GM23248 (cell line): ENCODE results near the gene GSPT2. TPM values are rescaled to one million over a fixed set of nuclear protein-coding genes. Genes with fewer than 3 reads are reported as not detected.
"Not testable (repeated sequence)": the region's sequence is repeated elsewhere in the genome, so short reads cannot be mapped to it uniquely, and the experiment has no call there.

Source experiments
- DNase-seq: peaks from one replicate; pipeline ENCODE4 v3.0.0-alpha.2; 2015
- H2AFZ ChIP-seq: fragments of 200-600 bp; sonication (generic); 2 replicates; pipeline ENCODE4 v1.6.1; 2016; ENCODE audit warnings: antibody characterized with exemption
- H3F3A ChIP-seq: fragments of 200-600 bp; sonication (generic); 2 replicates; pipeline ENCODE4 v1.6.1; 2016; ENCODE audit warnings: mild to moderate bottlenecking, antibody characterized with exemption, mixed run types; ENCODE audit not compliant: insufficient read depth
- H3K27ac ChIP-seq: fragments of 200-600 bp; sonication (generic); 2 replicates; pipeline ENCODE4 v1.5.1; 2016; ENCODE audit warnings: mild to moderate bottlenecking
- H3K27me3 ChIP-seq: fragments of 200-600 bp; sonication (generic); replicated peaks from 2 replicates; pipeline ENCODE4 v1.6.1; 2016; ENCODE audit warnings: mild to moderate bottlenecking; ENCODE audit not compliant: insufficient read depth
- H3K36me3 ChIP-seq: fragments of 200-600 bp; sonication (generic); 2 replicates; pipeline ENCODE4 v1.6.1; 2016; ENCODE audit warnings: low read depth, mild to moderate bottlenecking
- H3K4me1 ChIP-seq: fragments of 200-600 bp; sonication (generic); 2 replicates; pipeline ENCODE4 v1.6.1; 2016; ENCODE audit warnings: mild to moderate bottlenecking; ENCODE audit not compliant: insufficient read depth
- H3K4me2 ChIP-seq: fragments of 200-600 bp; sonication (generic); one replicate; pipeline ENCODE4 v1.6.1; 2016; ENCODE audit warnings: mild to moderate bottlenecking; ENCODE audit not compliant: unreplicated experiment
- H3K4me3 ChIP-seq: fragments of 200-600 bp; sonication (generic); 2 replicates; pipeline ENCODE4 v1.5.1; 2016; ENCODE audit warnings: mild to moderate bottlenecking
- H3K79me2 ChIP-seq: fragments of 200-600 bp; sonication (generic); 2 replicates; pipeline ENCODE4 v1.6.1; 2016; ENCODE audit warnings: mild to moderate bottlenecking; ENCODE audit not compliant: insufficient read depth
- H3K9ac ChIP-seq: fragments of 200-600 bp; sonication (generic); 2 replicates; pipeline ENCODE4 v1.6.1; 2016; ENCODE audit warnings: mild to moderate bottlenecking
- H3K9me2 ChIP-seq: fragments of 200-600 bp; sonication (generic); 2 replicates; pipeline ENCODE4 v1.6.1; 2016; ENCODE audit warnings: mixed run types, mild to moderate bottlenecking, moderate library complexity; ENCODE audit not compliant: insufficient read depth
- H3K9me3 ChIP-seq: fragments of 200-600 bp; sonication (generic); one replicate; pipeline ENCODE4 v1.6.1; 2017; ENCODE audit warnings: low read depth
- H4K20me1 ChIP-seq: fragments of 200-600 bp; sonication (generic); 2 replicates; pipeline ENCODE4 v1.6.0; 2016; ENCODE audit not compliant: insufficient read depth
- EZH2 ChIP-seq: fragments of 200-600 bp; sonication (generic); IDR thresholded peaks from 2 replicates; pipeline ENCODE4 v1.6.1; 2018; ENCODE audit warnings: antibody characterized with exemption, mild to moderate bottlenecking; ENCODE audit not compliant: insufficient read depth, poor library complexity, severe bottlenecking
- EZH2phosphoT487 ChIP-seq: fragments of 200-600 bp; sonication (generic); IDR thresholded peaks from 2 replicates; pipeline ENCODE4 v1.6.1; 2018; ENCODE audit warnings: antibody characterized with exemption, moderate library complexity, mild to moderate bottlenecking, low read depth; ENCODE audit not compliant: insufficient read depth
- WGBS, 2 experiments: methylation state at CpG; one replicate each; pipeline ENCODE4 v1.1.6; 2015 to 2017; ENCODE audit warnings: low lambda C conversion rate in 2 of 2, low coverage in 1 of 2; ENCODE audit errors: missing lambda C conversion rate in 2 of 2; 5-methylcytosine and 5-hydroxymethylcytosine counted together
- in situ Hi-C: fragments of 300-500 bp; cut with MboI; formaldehyde crosslinking; loops from 2 replicates; pipeline ENCODE4 v1.15.0; 2020
- polyA plus RNA-seq: library from polyadenylated mRNA; unstranded; fragments of >200 nt; fragmentation: Nextera tagmentation; extraction: Ambion mirVana; gene quantifications from 2 replicates; pipeline ENCODE4 v1.2.1, GENCODE V29; 2016
- total RNA-seq: library from RNA; depleted of rRNA; stranded (reverse); fragments of >200 nt; shearing (Covaris generic); gene quantifications from 2 replicates; pipeline ENCODE4 v1.2.3, GENCODE V29; 2014; rRNA removed

GSPT2 gene
- 5.2 and 7.8 TPM in 2 replicates for total RNA-seq
- 10.2 and 10.4 TPM in 2 replicates for polyA plus RNA-seq

GRCh38 chrX:51743179-51743957 lies at the start of gene GSPT2:
Gene GSPT2, plus strand, starts transcription at chrX:51743442. Its CDS starts 185 bp downstream, at chrX:51743627.
- Histone ChIP-seq H3K4me1 (0 out of 2 replicates have a peak, but pooled peaks cover 5% of the 10 kb centered on the region), H3F3A (no peaks in the 10 kb centered on the region), H3K36me3 (no peaks in the 10 kb centered on the region), H3K4me2 (peak within 1 kb of the TSS; percentile 86), H3K4me3 (peak within 1 kb of the TSS; percentile 92), H2AFZ (peak within 1 kb of the TSS; percentile 97), H3K9me2 (no peaks in the 10 kb centered on the region), H3K79me2 (peaks cover 31% of the 10 kb centered on the region), H3K27ac (peak within 1 kb of the TSS; percentile 62), H3K9me3 (no peaks in the 10 kb centered on the region), H4K20me1 (no peaks in the 10 kb centered on the region), H3K9ac (peak within 1 kb of the TSS; percentile 90), H3K27me3 (no peaks in the 10 kb centered on the region)
- in situ Hi-C loops, result loop anchor here (25.0 kb wide), 1 partner anchor 169 kb away; no protein-coding TSS in a partner anchor
- 0 to 2% methylated on average over 28 to 34 of the region's 63 CpGs for WGBS, 2 experiments
- TF ChIP-seq EZH2phosphoT487 (no peak), EZH2 (no peak)
- peak; percentile 76 for DNase-seq

GRCh38 chrX:51694254-51694653 lies 49.0 kb upstream of the GSPT2 start:
- Histone ChIP-seq H3K36me3 (no peaks in the 10 kb centered on the region), H3K4me3 (no peak overlapping the region), H3K9ac (no peak overlapping the region), H3K4me1 (no peaks in the 10 kb centered on the region), H3K9me3 (no peaks in the 10 kb centered on the region), H3K9me2 (no peaks in the 10 kb centered on the region), H2AFZ (no peak overlapping the region), H3K27ac (no peak overlapping the region), H4K20me1 (no peaks in the 10 kb centered on the region), H3K79me2 (no peaks in the 10 kb centered on the region), H3K4me2 (no peak overlapping the region), H3K27me3 (no peaks in the 10 kb centered on the region), H3F3A (no peaks in the 10 kb centered on the region)
- TF ChIP-seq EZH2 (no peak), EZH2phosphoT487 (no peak)
- 22 to 24% methylated on average over 5 to 6 of the region's 6 CpGs for WGBS, 2 experiments
- DNase-seq, result no peak
- in situ Hi-C loops, result no loop called here

- Histone ChIP-seq H3K9me3 (no peaks in the 10 kb centered on the region), H3F3A (no peaks in the 10 kb centered on the region), H3K4me2 (no peak overlapping the region), H3K79me2 (no peaks in the 10 kb centered on the region), H3K27me3 (no peaks in the 10 kb centered on the region), H2AFZ (no peak overlapping the region), H3K4me1 (no peaks in the 10 kb centered on the region), H3K4me3 (no peak overlapping the region), H3K27ac (no peak overlapping the region), H3K36me3 (no peaks in the 10 kb centered on the region), H3K9me2 (no peaks in the 10 kb centered on the region), H3K9ac (no peak overlapping the region), H4K20me1 (no peaks in the 10 kb centered on the region)
- DNase-seq, result no peak
- in situ Hi-C loops, result no loop called here
- 62 to 68% methylated on average over 6 to 8 of the region's 8 CpGs for WGBS, 2 experiments
- TF ChIP-seq EZH2phosphoT487, result no peak
- TF ChIP-seq EZH2, result no peak
Measured at GRCh38 chrX:51697397-51697796, 45.8 kb upstream of the GSPT2 start.

- H3K27ac ChIP-seq, H3F3A ChIP-seq, H3K4me3 ChIP-seq, H3K4me2 ChIP-seq, DNase-seq, H2AFZ ChIP-seq, H3K36me3 ChIP-seq, H3K9me2 ChIP-seq, H3K9me3 ChIP-seq, H3K79me2 ChIP-seq, H3K4me1 ChIP-seq, H4K20me1 ChIP-seq, H3K27me3 ChIP-seq, in situ Hi-C loops, H3K9ac ChIP-seq: not testable (repeated sequence)
- WGBS, 2 experiments, result no CpG with 5 or more reads among the region's 87 CpGs
Measured at GRCh38 chrX:51710277-51711164, 32.7 kb upstream of the GSPT2 start, which contains the start of gene CENPVL1. Gene CENPVL1, plus strand, starts transcription at chrX:51710512. Its CDS starts 0 bp downstream, at chrX:51710512.

GRCh38 chrX:51712943-51713647 lies 30.1 kb upstream of the GSPT2 start:
- H3K4me2 ChIP-seq, H2AFZ ChIP-seq, H3K27ac ChIP-seq, H3K9me3 ChIP-seq, H3K9ac ChIP-seq, DNase-seq, H3K4me1 ChIP-seq, H3F3A ChIP-seq, H4K20me1 ChIP-seq, in situ Hi-C loops, H3K4me3 ChIP-seq, H3K79me2 ChIP-seq, H3K9me2 ChIP-seq, H3K27me3 ChIP-seq, H3K36me3 ChIP-seq: not testable (repeated sequence)
- no CpG with 5 or more reads among the region's 18 CpGs for WGBS, 2 experiments
